GM12878 (cell line): ENCODE results near the gene HK1. TPM values are rescaled to one million over a fixed set of nuclear protein-coding genes. Genes with fewer than 3 reads are reported as not detected.

Experiments used
- ATAC-seq: fragments of 200-7000 bp; cut with Tn5 transposase; 3 replicates; pipeline ENCODE4 v1.9.1; 2020; ENCODE audit warnings: mild to moderate bottlenecking, moderate library complexity
- BruUV-seq: library from RNA; stranded (reverse); fragments of 400-500 nt; replicated peaks from 2 replicates; lab custom pipeline; 2021; lab: Mats Ljungman, UMichigan
- CTCF ChIA-PET: fragments of 300-600 bp; sonication (Branson Sonifier 250); formaldehyde crosslinking; extraction: SDS; loops from one replicate; lab custom pipeline; 2021; ENCODE audit warnings: inconsistent platforms; lab: Yijun Ruan, JAX
- POLR2A ChIA-PET: fragments of 350-600 bp; formaldehyde crosslinking; extraction: SDS; loops from one replicate; lab custom pipeline; 2021; ENCODE audit warnings: inconsistent platforms; lab: Charles Lee
- RAD21 ChIA-PET: fragments of 300-600 bp; sonication (Branson Sonifier 250); formaldehyde crosslinking; loops from one replicate; lab custom pipeline; 2023; ENCODE audit warnings: antibody characterized with exemption; ENCODE audit not compliant: unreplicated experiment; lab: Charles Lee
- SMC1A ChIA-PET: fragments of 300-600 bp; sonication (Branson Sonifier 250); formaldehyde crosslinking; loops from one replicate; lab custom pipeline; 2023; ENCODE audit not compliant: unreplicated experiment, uncharacterized antibody; lab: Charles Lee
- DNase-seq: peaks from one replicate; pipeline ENCODE4 v3.0.0-alpha.2; 2011; ENCODE audit warnings: low read depth, low spot score
- FAIRE-seq: peaks from 3 replicates; lab custom pipeline; 2011; peaks lifted over from hg19 to GRCh38; lab: Jason Lieb, UNC
- H2AFZ ChIP-seq: 2 replicates; pipeline ENCODE4 v1.6.0; 2011; ENCODE audit warnings: low read depth, low read length, control low read depth; ENCODE audit not compliant: control insufficient read depth
- H3K27ac ChIP-seq: 2 replicates; pipeline ENCODE4 v1.5.1; 2011; ENCODE audit warnings: control low read depth; ENCODE audit not compliant: control insufficient read depth, insufficient read depth
- H3K27me3 ChIP-seq, 2 experiments: replicated peaks in 1 of 2; 2 replicates each; pipeline versions ENCODE4 v1.6.0 to v1.6.1; 2011; ENCODE audit warnings: low read length in 1 of 2; ENCODE audit not compliant: control insufficient read depth in 2 of 2, insufficient read depth in 2 of 2
- H3K36me3 ChIP-seq, 2 experiments: 2 replicates each; pipeline ENCODE4 v1.5.1; 2011; ENCODE audit warnings: low read length in 1 of 2; ENCODE audit not compliant: control insufficient read depth in 2 of 2, insufficient read depth in 2 of 2
- H3K4me1 ChIP-seq: 2 replicates; pipeline ENCODE4 v1.6.1; 2011; ENCODE audit warnings: mild to moderate bottlenecking, low read length, moderate library complexity, mixed read lengths; ENCODE audit not compliant: control insufficient read depth, insufficient read depth
- H3K4me2 ChIP-seq: 2 replicates; pipeline ENCODE4 v1.6.0; 2011; ENCODE audit warnings: control low read depth; ENCODE audit not compliant: control insufficient read depth, insufficient read depth
- H3K4me3 ChIP-seq: fragments of 200-600 bp; sonication (generic); 2 replicates; pipeline ENCODE4 v1.5.1; 2016
- H3K79me2 ChIP-seq: 2 replicates; pipeline ENCODE4 v1.6.0; 2011; ENCODE audit warnings: low read length; ENCODE audit not compliant: control insufficient read depth, insufficient read depth
- H3K9ac ChIP-seq: 2 replicates; pipeline ENCODE4 v1.8.0; 2011; ENCODE audit warnings: low read length, control low read depth, mixed read lengths; ENCODE audit not compliant: control insufficient read depth, insufficient read depth
- H3K9me3 ChIP-seq: replicated peaks from 3 replicates; pipeline ENCODE4 v1.5.1; 2011; ENCODE audit warnings: mild to moderate bottlenecking, low read length; ENCODE audit not compliant: control insufficient read depth, insufficient read depth
- H4K20me1 ChIP-seq: 2 replicates; pipeline ENCODE4 v1.6.0; 2011; ENCODE audit not compliant: control insufficient read depth, insufficient read depth
- CBX3 ChIP-seq: fragments of 200-600 bp; sonication (generic); IDR thresholded peaks from 2 replicates; pipeline ENCODE4 v1.6.1; 2016; ENCODE audit warnings: low read depth, borderline replicate concordance
- CBX5 ChIP-seq: sonication (generic); IDR thresholded peaks from 2 replicates; pipeline ENCODE4 v1.6.1; 2016; ENCODE audit warnings: low read depth, moderate library complexity, mild to moderate bottlenecking, inconsistent platforms
- EP300 ChIP-seq, 2 experiments: fragments of 150-350 bp in 1 of 2; IDR thresholded peaks; 2 replicates each; pipeline ENCODE4 v1.6.1; 2011 to 2012; ENCODE audit warnings: low read depth in 2 of 2, low read length in 2 of 2, borderline replicate concordance in 1 of 2, improper control_type of control experiment in 1 of 2, inconsistent platforms in 1 of 2; ENCODE audit not compliant: control insufficient read depth in 1 of 2
- KAT2A ChIP-seq: conservative IDR thresholded peaks from 2 replicates; pipeline ENCODE4 v1.6.1; 2011; ENCODE audit warnings: low read depth, low read length; ENCODE audit not compliant: control insufficient read depth
- LARP7 ChIP-seq: fragments of 450-650 bp; IDR thresholded peaks from 2 replicates; pipeline ENCODE4 v1.6.1; 2017; ENCODE audit warnings: mild to moderate bottlenecking
- MYC ChIP-seq: IDR thresholded peaks from 2 replicates; pipeline ENCODE4 v1.6.1; 2011; ENCODE audit warnings: mild to moderate bottlenecking, low read length, moderate library complexity, inconsistent platforms; ENCODE audit not compliant: insufficient read depth, insufficient replicate concordance, insufficient read length, severe bottlenecking
- NBN ChIP-seq: fragments of 450-650 bp; IDR thresholded peaks from 2 replicates; pipeline ENCODE4 v1.6.1; 2016
- RFX5 ChIP-seq: IDR thresholded peaks from 2 replicates; pipeline ENCODE4 v1.6.1; 2011; ENCODE audit warnings: low read depth, low read length, improper control_type of control experiment
- SIN3A ChIP-seq: IDR thresholded peaks from 2 replicates; pipeline ENCODE4 v1.6.1; 2012; ENCODE audit warnings: low read depth, low read length, improper control_type of control experiment
- SPI1 ChIP-seq: IDR thresholded peaks from 2 replicates; pipeline ENCODE4 v1.6.1; 2011; ENCODE audit warnings: low read depth, mild to moderate bottlenecking, low read length, moderate library complexity, borderline replicate concordance; ENCODE audit not compliant: insufficient read depth
- SREBF1 ChIP-seq: IDR thresholded peaks from 2 replicates; pipeline ENCODE4 v1.6.1; 2012; ENCODE audit warnings: mild to moderate bottlenecking, low read length
- SUZ12 ChIP-seq: fragments of 200-600 bp; sonication (generic); IDR thresholded peaks from one replicate; pipeline ENCODE4 v1.6.1; 2018; ENCODE audit warnings: antibody characterized with exemption, mild to moderate bottlenecking; ENCODE audit not compliant: unreplicated experiment
- ZZZ3 ChIP-seq: IDR thresholded peaks from 2 replicates; pipeline ENCODE4 v1.6.1; 2011; ENCODE audit warnings: low read depth; ENCODE audit not compliant: control insufficient read depth, insufficient read length
- WGBS: methylation state at CpG from one replicate; pipeline ENCODE4 v1.1.6; 2016; ENCODE audit warnings: low lambda C conversion rate; ENCODE audit not compliant: insufficient replicate concordance, insufficient coverage; ENCODE audit errors: missing lambda C conversion rate; 5-methylcytosine and 5-hydroxymethylcytosine counted together
- in situ Hi-C: fragments of 300-500 bp; cut with MboI; formaldehyde crosslinking; loops from 9 replicates; pipeline ENCODE4 v1.14.3; 2018; ENCODE audit warnings: mixed read lengths
- intact Hi-C: fragments of 100-400 bp; cut with micrococcal nuclease; formaldehyde crosslinking; loops from one replicate; pipeline ENCODE4 v1.14.2; 2022; ENCODE audit not compliant: unreplicated experiment
- polyA plus RNA-seq, 11 experiments: library from polyadenylated mRNA; depleted of rRNA in 4 of 11; unstranded in 6 of 11; stranded (reverse) in 5 of 11; fragments of >200 nt; fragmentation: Nextera tagmentation in 4 of 11; fragmentation: Illumina TruSeq in 1 of 11; extraction: Ambion mirVana in 4 of 11; extraction: Trizol in 1 of 11; gene quantifications; 1 replicate in 1 of 11; 2 replicates in 10 of 11; pipeline versions ENCODE4 v1.2.1 to v1.2.3, GENCODE V29; 2011 to 2016; ENCODE audit warnings: inconsistent platforms in 2 of 11, missing spikeins in 2 of 11, low read depth in 1 of 11
- total RNA-seq, 4 experiments: library from RNA; depleted of rRNA in 3 of 4; stranded (reverse); fragments of >200 nt in 3 of 4; fragmentation: Illumina TruSeq in 1 of 4; extraction: Trizol in 1 of 4; gene quantifications; 2 replicates each; pipeline versions ENCODE4 v1.2.1 to v1.2.3, GENCODE V29; 2013 to 2021
- TF ChIP-seq, protein P1 (sequence below): fragments of 450-650 bp; IDR thresholded peaks from 2 replicates; pipeline ENCODE4 v1.6.1; 2017; ENCODE audit warnings: mild to moderate bottlenecking
- TF ChIP-seq, protein P2 (sequence below): IDR thresholded peaks from 2 replicates; pipeline ENCODE4 v1.6.1; 2011; ENCODE audit warnings: borderline replicate concordance, low read depth, mild to moderate bottlenecking, moderate library complexity, mixed read lengths, low read length; ENCODE audit not compliant: insufficient read depth; ENCODE audit errors: extremely low read length

HK1 gene
- total and polyA plus RNA-seq, 10 of the 15 experiments (the other 5 are each of a cell fraction or from before 2014, with no cell fraction given), result 3.4 to 77.3 (median 46.6) TPM

DNA sequence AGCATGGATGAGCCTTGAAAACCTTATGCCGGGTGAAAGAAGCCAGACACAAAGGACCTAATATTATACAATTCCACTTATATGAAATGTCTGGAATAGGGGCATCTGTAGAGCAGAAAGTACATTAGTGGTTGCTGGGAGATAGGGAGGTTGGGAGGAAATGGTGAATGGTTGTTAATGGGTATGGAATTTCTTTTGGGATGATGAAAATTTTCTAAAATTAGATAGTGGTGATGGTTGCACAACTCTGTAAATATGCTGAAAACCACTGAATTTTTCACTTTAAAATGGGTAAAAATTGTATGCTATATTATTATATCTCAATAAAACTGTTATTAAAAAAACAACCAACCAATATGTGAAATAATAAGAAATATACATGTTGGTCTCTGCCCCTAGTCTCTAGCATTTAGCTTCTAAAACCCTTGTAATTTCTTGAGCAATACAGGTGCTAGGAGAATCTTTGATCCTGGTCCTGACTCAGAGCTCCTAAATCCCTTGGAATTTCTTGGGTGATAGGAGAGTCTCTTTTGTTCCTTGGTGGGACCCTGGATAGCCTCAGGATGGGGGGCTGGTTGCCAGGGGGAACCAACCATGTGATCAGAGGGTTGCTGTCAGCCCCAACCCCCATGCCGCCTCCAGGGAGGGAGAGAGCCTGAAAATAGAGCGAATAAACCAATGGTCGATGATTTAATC, 74.4 kb downstream of the HK1 start (continued):
- TF ChIP-seq SUZ12 (no peak), KAT2A (no peak)

DNA sequence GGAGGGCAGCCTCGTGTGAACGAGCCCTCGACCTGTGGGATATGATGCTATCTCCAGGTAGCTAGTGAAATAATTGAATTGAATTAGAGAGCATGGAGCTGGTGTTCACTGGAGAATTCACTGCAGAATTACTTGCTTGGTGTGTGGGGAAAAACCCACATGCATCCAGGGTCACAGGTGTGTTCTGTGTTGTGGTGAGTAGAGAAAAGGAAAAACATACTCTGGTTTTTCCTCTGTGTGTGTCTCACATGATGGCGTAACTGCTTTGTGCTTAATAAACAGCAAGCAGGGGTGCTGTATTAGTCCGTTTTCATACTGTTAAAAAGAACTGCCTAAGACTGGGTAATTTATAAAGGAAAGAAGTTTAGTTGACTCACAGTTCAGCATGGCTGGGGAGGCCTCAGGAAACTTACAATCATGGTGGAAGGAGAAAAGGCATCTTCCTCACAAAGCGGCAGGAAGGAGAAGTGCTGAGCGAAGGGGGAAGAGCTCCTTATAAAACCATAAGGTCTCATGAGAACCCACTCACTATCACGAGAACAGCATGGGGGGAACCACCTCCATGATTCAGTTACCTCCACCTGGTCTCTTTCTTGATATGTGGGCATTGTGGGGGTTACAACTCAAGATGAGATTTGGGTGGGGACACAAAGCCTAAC, 75.8 kb downstream of the HK1 start:
- in situ Hi-C loops, result no loop called here
- FAIRE-seq, result no peak
- RAD21 ChIA-PET, result interaction anchor here (0.5 kb wide), 1 partner anchor 179 kb away, joined by 3 read pairs; no protein-coding TSS in a partner anchor
- Histone ChIP-seq H4K20me1 (no peaks in the 10 kb centered on the region), H3K27me3 (no peaks in the 10 kb centered on the region), H3K4me2 (no peak overlapping the region), H3K9ac (no peak overlapping the region), H3K4me3 (no peak overlapping the region), H3K27ac (no peak overlapping the region), H2AFZ (no peak overlapping the region), H3K4me1 (peaks cover 1% of the 10 kb centered on the region; the same call in 1 of the 2 replicates), H3K9me3 (no peaks in the 10 kb centered on the region), H3K79me2 (no peaks in the 10 kb centered on the region; the same call in 1 of the 2 replicates), H3K36me3 (peaks cover 3 to 11% of the 10 kb centered on the region in 2 experiments)
- no peak for DNase-seq
- SMC1A ChIA-PET, result interaction anchor here (0.9 to 1.0 kb wide), 2 partner anchors 15 to 76 kb away, joined by 3 read pairs; no protein-coding TSS in a partner anchor
- POLR2A ChIA-PET, result interaction anchor here (0.6 kb wide), 1 partner anchor 397 kb away, joined by 3 read pairs; no protein-coding TSS in a partner anchor
- ATAC-seq, result no peak
- no TSS peak for BruUV-seq
- 88% methylated on average over 8 of the region's 8 CpGs for WGBS
- intact Hi-C loops, result no loop called here
- CTCF ChIA-PET, result no interaction called here
- TF ChIP-seq LARP7, result no peak
- TF ChIP-seq ZZZ3, result no peak
- TF ChIP-seq CBX5, result no peak
- TF ChIP-seq CBX3, result no peak
- TF ChIP-seq NBN, result no peak
- no peak for TF ChIP-seq MYC
- no peak for TF ChIP-seq EP300 (IDR thresholded peaks at IDR 0.05; ENCODE audit: borderline replicate concordance in 1 of 2, control insufficient read depth in 1 of 2, low read depth in 2 of 2, low read length in 2 of 2)
- no peak for TF ChIP-seq RFX5
- no peak for TF ChIP-seq SREBF1
- TF ChIP-seq, protein P1, sequence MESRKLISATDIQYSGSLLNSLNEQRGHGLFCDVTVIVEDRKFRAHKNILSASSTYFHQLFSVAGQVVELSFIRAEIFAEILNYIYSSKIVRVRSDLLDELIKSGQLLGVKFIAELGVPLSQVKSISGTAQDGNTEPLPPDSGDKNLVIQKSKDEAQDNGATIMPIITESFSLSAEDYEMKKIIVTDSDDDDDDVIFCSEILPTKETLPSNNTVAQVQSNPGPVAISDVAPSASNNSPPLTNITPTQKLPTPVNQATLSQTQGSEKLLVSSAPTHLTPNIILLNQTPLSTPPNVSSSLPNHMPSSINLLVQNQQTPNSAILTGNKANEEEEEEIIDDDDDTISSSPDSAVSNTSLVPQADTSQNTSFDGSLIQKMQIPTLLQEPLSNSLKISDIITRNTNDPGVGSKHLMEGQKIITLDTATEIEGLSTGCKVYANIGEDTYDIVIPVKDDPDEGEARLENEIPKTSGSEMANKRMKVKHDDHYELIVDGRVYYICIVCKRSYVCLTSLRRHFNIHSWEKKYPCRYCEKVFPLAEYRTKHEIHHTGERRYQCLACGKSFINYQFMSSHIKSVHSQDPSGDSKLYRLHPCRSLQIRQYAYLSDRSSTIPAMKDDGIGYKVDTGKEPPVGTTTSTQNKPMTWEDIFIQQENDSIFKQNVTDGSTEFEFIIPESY, result no peak
- no peak for TF ChIP-seq SIN3A
- TF ChIP-seq, protein P2, sequence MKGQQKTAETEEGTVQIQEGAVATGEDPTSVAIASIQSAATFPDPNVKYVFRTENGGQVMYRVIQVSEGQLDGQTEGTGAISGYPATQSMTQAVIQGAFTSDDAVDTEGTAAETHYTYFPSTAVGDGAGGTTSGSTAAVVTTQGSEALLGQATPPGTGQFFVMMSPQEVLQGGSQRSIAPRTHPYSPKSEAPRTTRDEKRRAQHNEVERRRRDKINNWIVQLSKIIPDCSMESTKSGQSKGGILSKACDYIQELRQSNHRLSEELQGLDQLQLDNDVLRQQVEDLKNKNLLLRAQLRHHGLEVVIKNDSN, result no peak
- TF ChIP-seq SPI1, result no peak
